ENCODE data around the gene LRP1.

The LRP1 gene

DNA sequence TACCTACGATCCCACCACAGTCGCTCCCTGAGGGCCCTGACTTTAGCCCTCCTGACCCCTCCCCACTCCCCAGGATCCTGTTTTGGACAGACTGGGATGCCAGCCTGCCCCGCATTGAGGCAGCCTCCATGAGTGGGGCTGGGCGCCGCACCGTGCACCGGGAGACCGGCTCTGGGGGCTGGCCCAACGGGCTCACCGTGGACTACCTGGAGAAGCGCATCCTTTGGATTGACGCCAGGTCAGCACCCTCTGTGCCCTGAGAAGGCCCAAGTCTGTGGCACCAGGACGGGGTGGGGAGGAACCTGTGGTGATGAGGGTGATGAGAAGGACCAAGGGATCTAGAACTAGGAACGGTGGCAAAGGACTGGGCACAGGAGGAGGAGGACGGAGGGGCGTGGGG, 49.1 kb downstream of the LRP1 start:
- no peak for DNase-seq

GRCh38 chr12:57178213-57178612, 49.9 kb downstream of the LRP1 start:
- no peak for DNase-seq

GRCh38 chr12:57179331-57180086, 51.2 kb downstream of the LRP1 start:
- no peak for DNase-seq

DNA sequence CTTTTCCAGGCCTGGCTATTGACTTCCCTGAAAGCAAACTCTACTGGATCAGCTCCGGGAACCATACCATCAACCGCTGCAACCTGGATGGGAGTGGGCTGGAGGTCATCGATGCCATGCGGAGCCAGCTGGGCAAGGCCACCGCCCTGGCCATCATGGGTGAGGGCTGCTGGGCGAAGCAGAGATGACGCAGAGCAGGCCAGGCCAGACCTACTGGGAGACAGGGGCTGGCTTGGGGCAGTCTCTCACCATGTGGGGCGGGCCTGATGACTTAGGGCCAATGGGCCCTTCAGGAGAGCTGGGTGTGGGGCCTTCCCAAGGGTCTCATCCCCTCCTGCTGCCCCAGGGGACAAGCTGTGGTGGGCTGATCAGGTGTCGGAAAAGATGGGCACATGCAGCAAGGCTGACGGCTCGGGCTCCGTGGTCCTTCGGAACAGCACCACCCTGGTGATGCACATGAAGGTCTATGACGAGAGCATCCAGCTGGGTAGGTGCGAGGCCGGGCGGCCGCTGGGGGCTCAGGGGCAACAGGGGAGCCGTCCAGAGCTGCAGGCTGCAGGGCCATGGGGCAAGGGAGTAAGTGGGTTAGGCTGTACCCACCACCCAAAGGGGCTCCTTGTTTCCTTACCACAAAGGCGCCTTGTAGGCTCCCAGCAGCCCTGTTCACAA, 52.2 kb downstream of the LRP1 start:
- DNase-seq = no peak

DNA sequence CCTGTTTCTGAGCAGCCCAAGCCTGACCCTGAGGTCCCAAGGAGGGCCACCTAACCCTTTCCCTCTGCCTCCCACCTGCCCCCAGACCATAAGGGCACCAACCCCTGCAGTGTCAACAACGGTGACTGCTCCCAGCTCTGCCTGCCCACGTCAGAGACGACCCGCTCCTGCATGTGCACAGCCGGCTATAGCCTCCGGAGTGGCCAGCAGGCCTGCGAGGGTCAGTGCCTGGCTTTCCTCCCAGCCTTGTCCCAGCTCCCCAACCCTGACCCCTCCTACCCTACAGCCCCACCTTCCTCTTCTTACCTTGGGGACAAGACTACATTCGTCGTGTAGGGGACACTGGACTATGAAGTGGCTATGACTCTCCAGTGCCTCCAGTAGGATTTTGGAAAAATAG, 52.8 kb downstream of the LRP1 start:
- DNase-seq = no peak

- DNase-seq = no peak
These were observed 53.4 kb downstream of the LRP1 start for GRCh38 chr12:57181561-57182155.

GRCh38 chr12:57182918-57183575, 54.8 kb downstream of the LRP1 start:
- peak; percentile 63 for DNase-seq

DNA sequence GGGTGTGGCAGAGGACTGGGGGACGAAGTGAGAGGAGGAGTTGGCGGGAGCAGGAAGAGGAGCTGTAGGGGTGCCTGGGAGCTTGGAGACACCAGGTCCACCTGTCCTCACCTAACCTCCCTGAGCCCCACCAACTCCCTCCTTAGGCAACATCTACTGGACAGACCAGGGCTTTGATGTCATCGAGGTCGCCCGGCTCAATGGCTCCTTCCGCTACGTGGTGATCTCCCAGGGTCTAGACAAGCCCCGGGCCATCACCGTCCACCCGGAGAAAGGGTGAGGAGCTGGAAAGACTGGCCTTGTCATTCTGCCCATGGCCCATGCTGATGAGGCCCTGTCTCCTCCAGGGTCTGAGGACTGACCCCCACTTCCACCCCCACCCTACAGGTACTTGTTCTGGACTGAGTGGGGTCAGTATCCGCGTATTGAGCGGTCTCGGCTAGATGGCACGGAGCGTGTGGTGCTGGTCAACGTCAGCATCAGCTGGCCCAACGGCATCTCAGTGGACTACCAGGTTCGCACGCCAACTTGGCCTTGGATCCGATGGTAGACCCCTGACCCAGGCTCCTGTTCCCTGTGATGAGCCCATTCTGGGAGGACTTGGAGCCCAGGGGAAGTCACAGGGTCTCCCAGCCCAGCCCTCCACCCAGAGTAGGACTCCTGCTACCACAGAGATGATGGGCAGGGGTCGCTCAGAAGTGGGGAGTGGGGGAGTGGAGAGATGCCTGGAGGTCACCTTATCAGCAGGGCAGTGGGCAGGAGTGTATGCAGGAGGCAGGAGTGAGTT, 55.8 kb downstream of the LRP1 start:
- DNase-seq = no peak

- DNase-seq = no peak
These were observed 57.1 kb downstream of the LRP1 start for GRCh38 chr12:57185403-57185802.

- DNase-seq = no peak
These were observed 57.7 kb downstream of the LRP1 start for GRCh38 chr12:57185906-57186508.

GRCh38 chr12:57187222-57188089, 59.2 kb downstream of the LRP1 start:
- DNase-seq = no peak

DNA sequence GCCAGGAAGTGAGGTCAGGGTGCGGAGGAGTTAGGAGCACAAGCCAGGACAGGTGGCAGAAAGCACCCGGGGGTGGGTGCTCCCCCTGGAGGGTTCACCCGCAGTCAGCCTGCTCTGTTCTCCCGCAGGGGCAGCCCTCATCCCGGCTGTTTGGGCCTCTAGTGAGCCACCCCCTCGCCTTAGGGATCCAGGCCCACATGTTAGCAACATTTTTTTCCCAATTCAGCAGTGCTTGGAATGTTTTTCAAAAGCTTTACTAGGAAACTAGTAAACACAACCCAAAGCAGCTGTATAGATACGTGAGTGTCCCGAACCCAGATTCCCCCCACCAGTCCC, 59.8 kb downstream of the LRP1 start:
- no peak for DNase-seq

GRCh38 chr12:57190037-57190436, 61.8 kb downstream of the LRP1 start:
- peak; percentile 26 for DNase-seq

DNA sequence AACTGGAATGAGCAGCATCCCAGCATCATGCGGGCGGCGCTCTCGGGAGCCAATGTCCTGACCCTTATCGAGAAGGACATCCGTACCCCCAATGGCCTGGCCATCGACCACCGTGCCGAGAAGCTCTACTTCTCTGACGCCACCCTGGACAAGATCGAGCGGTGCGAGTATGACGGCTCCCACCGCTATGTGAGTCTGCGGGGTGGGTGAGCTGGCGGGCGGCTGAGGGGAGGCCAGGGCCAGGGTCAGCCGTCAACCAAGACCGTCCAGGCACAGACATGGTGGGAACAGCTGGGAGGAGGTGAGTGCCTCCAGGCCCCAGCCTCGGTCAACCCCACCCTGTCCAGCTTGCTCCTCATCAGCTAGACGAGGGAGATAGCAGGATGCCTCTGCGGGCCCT, 62.5 kb downstream of the LRP1 start:
- DNase-seq = no peak

DNA sequence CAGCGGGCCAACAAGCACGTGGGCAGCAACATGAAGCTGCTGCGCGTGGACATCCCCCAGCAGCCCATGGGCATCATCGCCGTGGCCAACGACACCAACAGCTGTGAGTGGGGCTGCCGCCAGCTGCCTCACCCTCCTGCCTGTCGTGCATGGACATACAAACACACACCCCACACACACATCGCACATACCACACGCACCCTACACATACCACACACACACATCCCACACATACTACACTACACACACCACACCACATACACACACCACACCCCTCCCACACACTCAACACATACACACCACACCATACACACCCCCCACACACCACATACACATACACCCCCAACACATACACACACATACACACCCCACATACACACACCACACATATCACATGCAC, 63.1 kb downstream of the LRP1 start:
- no peak for DNase-seq

DNA sequence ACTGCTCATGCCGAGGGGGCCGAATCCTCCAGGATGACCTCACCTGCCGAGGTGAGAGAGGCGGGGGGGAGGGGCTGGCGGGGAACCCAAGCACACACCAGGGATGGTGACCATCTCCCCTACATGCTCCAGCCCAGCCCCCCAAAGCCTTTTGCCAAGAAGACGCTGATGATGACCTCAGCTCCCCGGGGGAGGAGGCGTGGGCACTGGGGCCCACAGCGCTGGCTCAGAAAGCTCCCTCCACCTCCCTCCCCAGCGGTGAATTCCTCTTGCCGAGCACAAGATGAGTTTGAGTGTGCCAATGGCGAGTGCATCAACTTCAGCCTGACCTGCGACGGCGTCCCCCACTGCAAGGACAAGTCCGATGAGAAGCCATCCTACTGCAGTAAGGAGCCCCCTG, 64.6 kb downstream of the LRP1 start:
- no peak for DNase-seq

GRCh38 chr12:57193706-57194245, 65.5 kb downstream of the LRP1 start:
- no peak for DNase-seq

DNA sequence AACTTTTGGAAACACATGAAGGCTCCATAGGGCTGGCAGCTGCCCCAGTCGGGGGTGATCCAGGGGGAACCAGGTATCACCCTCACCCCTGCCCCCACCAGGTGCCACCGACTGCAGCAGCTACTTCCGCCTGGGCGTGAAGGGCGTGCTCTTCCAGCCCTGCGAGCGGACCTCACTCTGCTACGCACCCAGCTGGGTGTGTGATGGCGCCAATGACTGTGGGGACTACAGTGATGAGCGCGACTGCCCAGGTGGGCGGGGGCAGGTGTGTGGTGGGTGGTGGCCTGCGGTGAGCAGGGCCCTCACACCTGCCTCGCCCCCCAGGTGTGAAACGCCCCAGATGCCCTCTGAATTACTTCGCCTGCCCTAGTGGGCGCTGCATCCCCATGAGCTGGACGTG, 66.0 kb downstream of the LRP1 start:
- no peak for DNase-seq

DNA sequence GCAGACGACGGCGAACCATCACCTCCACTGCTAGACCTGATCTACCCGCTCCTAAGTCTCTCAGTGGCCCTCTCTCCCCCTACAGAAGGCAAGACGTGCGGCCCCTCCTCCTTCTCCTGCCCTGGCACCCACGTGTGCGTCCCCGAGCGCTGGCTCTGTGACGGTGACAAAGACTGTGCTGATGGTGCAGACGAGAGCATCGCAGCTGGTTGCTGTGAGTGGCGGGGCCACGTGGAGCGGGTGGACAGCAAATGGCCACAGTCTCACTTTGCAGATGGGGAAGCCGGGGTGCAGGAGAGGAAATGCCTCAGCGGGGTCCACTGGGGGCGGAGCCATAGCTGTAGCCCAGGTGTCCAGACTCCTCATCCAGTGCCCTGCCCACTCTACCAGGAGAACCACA, 66.9 kb downstream of the LRP1 start:
- DNase-seq = no peak

DNA sequence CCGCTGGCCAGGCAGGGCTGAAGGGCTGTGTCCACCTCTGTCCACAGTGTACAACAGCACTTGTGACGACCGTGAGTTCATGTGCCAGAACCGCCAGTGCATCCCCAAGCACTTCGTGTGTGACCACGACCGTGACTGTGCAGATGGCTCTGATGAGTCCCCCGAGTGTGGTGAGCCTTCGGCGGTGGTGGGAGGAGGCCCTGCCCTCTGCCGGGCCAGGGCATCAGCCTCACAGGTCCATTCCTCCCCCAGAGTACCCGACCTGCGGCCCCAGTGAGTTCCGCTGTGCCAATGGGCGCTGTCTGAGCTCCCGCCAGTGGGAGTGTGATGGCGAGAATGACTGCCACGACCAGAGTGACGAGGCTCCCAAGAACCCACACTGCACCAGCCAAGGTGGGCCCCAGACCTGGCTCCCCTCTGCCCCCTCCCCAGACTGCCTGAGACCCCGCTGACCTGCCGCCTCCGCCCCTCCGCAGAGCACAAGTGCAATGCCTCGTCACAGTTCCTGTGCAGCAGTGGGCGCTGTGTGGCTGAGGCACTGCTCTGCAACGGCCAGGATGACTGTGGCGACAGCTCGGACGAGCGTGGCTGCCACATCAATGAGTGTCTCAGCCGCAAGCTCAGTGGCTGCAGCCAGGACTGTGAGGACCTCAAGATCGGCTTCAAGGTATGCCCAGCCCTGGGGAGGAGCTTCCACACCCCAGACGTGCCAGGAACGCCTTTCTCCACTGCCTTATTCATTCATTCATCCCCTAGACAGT, 67.5 kb downstream of the LRP1 start:
- DNase-seq = no peak
